Thymus (tissue), 11 donors: ENCODE data around the gene C8A. TPM values are rescaled to one million over a fixed set of nuclear protein-coding genes. Genes with fewer than 3 reads are reported as not detected.

Experiments
- DNase-seq, 9 donors: peaks; one replicate each; pipeline ENCODE4 v3.0.0-alpha.2; 2013; ENCODE audit warnings: low spot score in 9 of 9, low read depth in 6 of 9, missing footprints in 1 of 9
- H3K27ac ChIP-seq, 2 donors: one replicate each; pipeline ENCODE4 v1.5.1; 2013; ENCODE audit warnings: control low read depth in 1 of 2, low read depth in 1 of 2, low read length in 1 of 2, mild to moderate bottlenecking in 1 of 2, moderate library complexity in 1 of 2
- H3K27me3 ChIP-seq, 2 donors: one replicate each; pipeline ENCODE4 v1.5.1; 2013; ENCODE audit warnings: low read length in 1 of 2; ENCODE audit not compliant: control insufficient read depth in 2 of 2, insufficient read depth in 1 of 2
- H3K36me3 ChIP-seq, 2 donors: one replicate each; pipeline ENCODE4 v1.5.1; 2013; ENCODE audit warnings: low read length in 1 of 2, mild to moderate bottlenecking in 1 of 2, moderate library complexity in 1 of 2; ENCODE audit not compliant: control insufficient read depth in 2 of 2, insufficient read depth in 2 of 2
- H3K4me1 ChIP-seq, 2 donors: one replicate each; pipeline ENCODE4 v1.5.1; 2013; ENCODE audit warnings: low read length in 2 of 2; ENCODE audit not compliant: control insufficient read depth in 2 of 2, insufficient read depth in 2 of 2
- H3K4me3 ChIP-seq, 2 donors: one replicate each; pipeline ENCODE4 v1.5.1; 2013; ENCODE audit warnings: low read length in 2 of 2, control low read depth in 1 of 2, mild to moderate bottlenecking in 1 of 2
- H3K9me3 ChIP-seq, 2 donors: one replicate each; pipeline ENCODE4 v1.5.1; 2013; ENCODE audit warnings: low read length in 1 of 2, mild to moderate bottlenecking in 1 of 2; ENCODE audit not compliant: control insufficient read depth in 2 of 2, insufficient read depth in 1 of 2
- WGBS: extraction: QIAGEN DNeasy Blood & Tissue Kit; methylation state at CpG from one replicate; pipeline ENCODE4 v1.1.7; 2013; 5-methylcytosine and 5-hydroxymethylcytosine counted together
- polyA plus RNA-seq: library from polyadenylated mRNA; stranded (reverse); fragments of 200-250 nt; gene quantifications from one replicate; pipeline ENCODE4 v1.2.3, GENCODE V29; 2013
- total RNA-seq: library from RNA; stranded (reverse); fragments of 120-200 nt; gene quantifications from one replicate; pipeline ENCODE4 v1.2.4, GENCODE V29; 2013
- donor health status: healthy.

C8A gene
- total and polyA plus RNA-seq, 2 donors: under 0.01 to 0.02 TPM

DNA sequence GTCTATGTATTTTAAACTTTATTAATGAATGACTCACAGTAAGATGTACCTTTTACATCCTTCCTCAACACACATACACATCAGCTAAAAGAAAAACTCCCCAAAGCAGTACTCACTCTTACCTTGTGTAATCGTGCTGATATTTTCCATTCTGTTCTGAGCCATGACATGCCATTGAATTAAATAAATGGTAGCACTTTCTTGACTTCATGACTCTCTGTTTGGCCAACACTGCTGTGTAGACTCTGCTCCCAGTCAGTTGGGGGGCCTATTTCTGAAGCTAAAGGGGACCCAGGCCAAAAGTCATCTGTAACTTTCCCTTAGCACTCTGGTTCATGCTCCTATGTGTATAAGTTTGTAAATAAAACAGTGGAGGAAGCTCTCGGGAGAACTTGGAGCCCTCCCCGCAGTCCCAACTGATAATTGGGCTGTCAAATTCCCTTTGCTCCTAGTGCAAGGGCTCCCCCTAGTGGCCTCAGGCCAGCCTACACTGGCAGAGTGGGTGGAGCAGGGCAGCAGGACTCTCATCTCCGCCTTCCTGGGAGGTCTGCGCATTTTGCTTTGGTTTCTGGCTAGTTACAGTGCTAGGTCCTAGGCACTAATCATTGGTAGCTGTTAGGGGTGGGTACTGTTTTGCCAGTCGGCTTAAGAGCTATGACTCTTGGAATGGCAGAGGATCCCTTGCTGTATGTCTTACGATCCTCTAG lies 33.7 kb upstream of the C8A start:
- 28% methylated on average over 7 of the region's 7 CpGs for WGBS
- no peaks in the 10 kb centered on the region for H3K9me3 ChIP-seq
- H3K36me3 ChIP-seq: no peaks in the 10 kb centered on the region
- peak; percentile 21 to 74 (median 45) for DNase-seq
- H3K27ac ChIP-seq: no peak overlapping the region
- H3K27me3 ChIP-seq: peaks cover 0 to 5% of the 10 kb centered on the region in 2 donors
- peaks cover 0 to 4% of the 10 kb centered on the region in 2 donors for H3K4me1 ChIP-seq
- H3K4me3 ChIP-seq: no peak overlapping the region

DNA sequence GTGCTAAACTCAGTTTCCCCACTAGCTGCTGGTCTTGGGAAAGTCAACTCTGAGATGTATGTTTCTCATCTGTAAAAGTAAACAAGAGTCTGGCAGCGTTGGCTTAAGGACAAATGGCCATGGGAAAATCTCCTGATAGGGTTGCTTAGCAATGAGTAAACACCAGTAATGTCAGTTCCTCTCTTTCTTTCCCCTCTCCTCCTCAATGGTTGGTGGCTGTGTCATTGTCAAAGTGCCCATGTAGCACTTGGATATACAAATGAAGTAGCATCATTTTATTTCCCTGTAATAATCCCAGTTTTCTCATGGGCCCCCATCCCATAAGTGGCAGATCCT lies 33.2 kb upstream of the C8A start:
- H3K27me3 ChIP-seq: peaks cover 0 to 5% of the 10 kb centered on the region in 2 donors
- no peaks in the 10 kb centered on the region for H3K9me3 ChIP-seq
- WGBS: 0% methylated on average over 1 of the region's 1 CpG
- no peak overlapping the region for H3K27ac ChIP-seq
- no peak for DNase-seq
- H3K36me3 ChIP-seq: no peaks in the 10 kb centered on the region
- H3K4me3 ChIP-seq: no peak overlapping the region
- peaks cover 0 to 4% of the 10 kb centered on the region in 2 donors for H3K4me1 ChIP-seq

DNA sequence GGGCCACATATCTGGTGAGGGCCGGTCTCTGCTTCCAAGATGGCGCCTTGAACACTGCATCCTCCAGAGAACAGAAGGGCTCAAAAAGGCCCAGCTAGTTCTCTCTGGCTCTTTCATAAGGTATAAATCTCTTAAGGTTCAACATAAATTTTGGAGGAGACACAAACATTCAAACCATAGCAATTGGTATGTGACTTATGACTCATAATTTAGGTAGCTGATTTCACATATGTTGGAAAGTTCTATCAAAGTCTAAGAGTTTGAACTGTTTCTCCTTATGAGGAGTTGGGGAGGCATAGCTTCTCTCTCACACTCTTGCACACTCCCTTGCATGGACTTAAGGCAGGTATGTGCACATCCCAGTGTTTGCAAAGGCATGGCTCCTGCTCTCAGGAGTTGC lies 30.3 kb upstream of the C8A start:
- H3K9me3 ChIP-seq: no peaks in the 10 kb centered on the region
- peaks cover 0 to 3% of the 10 kb centered on the region in 2 donors for H3K27me3 ChIP-seq
- H3K4me1 ChIP-seq: peaks cover 0 to 4% of the 10 kb centered on the region in 2 donors
- H3K36me3 ChIP-seq: no peaks in the 10 kb centered on the region
- no peak for DNase-seq
- peak overlapping the region in 1 of 2 donors; percentile 50 for H3K27ac ChIP-seq
- 81% methylated on average over 2 of the region's 2 CpGs for WGBS
- H3K4me3 ChIP-seq: no peak overlapping the region

DNA sequence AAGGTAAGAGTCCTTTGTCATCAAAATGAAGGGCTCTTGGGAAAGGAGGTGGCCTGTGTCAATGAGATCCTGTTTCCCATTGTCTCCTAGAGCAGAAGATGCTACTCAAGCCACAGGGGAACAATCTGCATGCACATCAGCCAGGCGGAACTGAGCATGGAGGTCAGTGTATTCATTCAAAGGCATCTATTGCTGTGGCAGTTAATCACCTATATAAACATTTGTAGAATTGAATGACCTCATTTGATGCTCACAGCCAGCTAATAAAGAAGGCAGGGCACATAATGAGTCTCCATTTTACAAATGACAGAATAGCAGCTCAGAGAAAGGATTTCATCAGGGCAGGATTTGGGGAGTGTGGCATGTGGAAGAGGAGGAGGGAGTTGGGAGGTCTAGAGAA lies 29.7 kb upstream of the C8A start:
- H3K27me3 ChIP-seq: peaks cover 0 to 2% of the 10 kb centered on the region in 2 donors

DNA sequence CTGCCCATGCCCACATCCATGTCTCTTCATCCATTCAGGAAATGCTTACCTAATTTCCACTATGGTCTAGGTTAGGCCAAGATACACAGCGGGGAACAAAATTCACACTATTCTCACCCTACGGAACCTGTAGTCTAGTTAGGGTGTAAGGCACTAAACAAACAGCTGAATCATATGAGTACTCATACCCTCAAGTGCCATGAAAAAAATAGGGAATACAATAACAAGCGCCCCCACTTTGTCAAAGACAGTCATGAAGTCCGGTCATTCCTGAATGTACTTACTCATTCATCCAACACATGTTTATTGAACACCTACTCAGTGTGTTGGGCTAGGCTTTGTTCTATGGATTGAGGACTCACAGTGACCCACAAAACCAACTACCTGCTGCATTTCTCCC lies 29.2 kb upstream of the C8A start:
- H3K9me3 ChIP-seq: no peaks in the 10 kb centered on the region
- no peak overlapping the region for H3K4me3 ChIP-seq
- 97% methylated on average over 4 of the region's 4 CpGs for WGBS
- H3K27ac ChIP-seq: no peak overlapping the region
- H3K4me1 ChIP-seq: peaks cover 0 to 1% of the 10 kb centered on the region in 2 donors
- H3K36me3 ChIP-seq: no peaks in the 10 kb centered on the region
- peaks cover 0 to under 1% of the 10 kb centered on the region in 2 donors for H3K27me3 ChIP-seq
- no peak for DNase-seq

More for the DNA sequence above, 29.7 kb upstream of the C8A start:
- H3K4me3 ChIP-seq: no peak overlapping the region
- 93% methylated on average over 1 of the region's 1 CpG for WGBS
- peaks cover 0 to 4% of the 10 kb centered on the region in 2 donors for H3K4me1 ChIP-seq
- H3K9me3 ChIP-seq: no peaks in the 10 kb centered on the region
- H3K27ac ChIP-seq: no peak overlapping the region
- no peak for DNase-seq
- H3K36me3 ChIP-seq: no peaks in the 10 kb centered on the region

DNA sequence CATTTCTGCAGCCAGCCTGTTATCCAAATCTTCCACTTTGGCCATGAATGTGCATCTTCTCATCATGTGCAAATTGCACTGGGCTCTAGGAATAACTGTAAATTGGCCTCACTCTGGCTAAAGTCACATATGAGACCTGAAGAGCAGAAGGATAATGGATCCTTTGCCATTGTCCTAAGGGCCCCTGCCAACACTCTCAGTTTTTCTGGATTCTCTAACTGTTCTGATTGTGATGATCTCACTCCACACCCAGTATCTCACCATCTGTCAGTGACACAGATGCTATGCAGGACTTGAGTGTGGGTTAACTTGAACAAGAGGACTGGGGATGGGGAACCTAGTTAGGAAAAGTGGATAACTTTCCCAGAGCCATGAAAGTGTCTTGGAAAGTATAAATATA lies 26.9 kb upstream of the C8A start:
- Histone ChIP-seq H3K4me1 (no peaks in the 10 kb centered on the region), H3K27me3 (peaks cover 0 to 2% of the 10 kb centered on the region in 2 donors), H3K27ac (no peak overlapping the region), H3K36me3 (no peaks in the 10 kb centered on the region), H3K4me3 (no peak overlapping the region), H3K9me3 (no peaks in the 10 kb centered on the region)
- DNase-seq: no peak

DNA sequence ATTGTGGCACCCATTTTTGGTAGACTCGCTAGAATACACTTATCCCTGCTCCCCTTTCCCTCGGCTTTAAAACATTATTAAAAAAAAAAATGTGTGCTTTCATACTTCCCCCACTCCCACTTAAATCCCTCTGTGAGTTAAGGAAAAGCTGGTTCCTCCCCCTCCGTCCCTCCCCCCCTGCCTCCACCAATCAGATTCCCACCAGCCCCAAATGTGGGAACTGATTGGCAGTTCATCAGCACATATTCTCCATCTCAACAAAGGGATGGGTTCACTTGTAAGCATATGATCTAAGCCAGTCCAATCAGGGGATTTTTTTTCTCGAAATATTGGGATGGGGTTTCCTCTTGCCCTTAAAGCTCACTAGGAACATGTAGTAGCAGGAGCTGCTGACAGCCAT lies 24.5 kb upstream of the C8A start:
- no peaks in the 10 kb centered on the region for H3K9me3 ChIP-seq
- 94% methylated on average over 4 of the region's 4 CpGs for WGBS
- H3K27ac ChIP-seq: no peak overlapping the region
- H3K27me3 ChIP-seq: peaks cover 0 to 2% of the 10 kb centered on the region in 2 donors
- no peak for DNase-seq
- no peak overlapping the region for H3K4me3 ChIP-seq
- no peaks in the 10 kb centered on the region for H3K36me3 ChIP-seq
- H3K4me1 ChIP-seq: no peaks in the 10 kb centered on the region

DNA sequence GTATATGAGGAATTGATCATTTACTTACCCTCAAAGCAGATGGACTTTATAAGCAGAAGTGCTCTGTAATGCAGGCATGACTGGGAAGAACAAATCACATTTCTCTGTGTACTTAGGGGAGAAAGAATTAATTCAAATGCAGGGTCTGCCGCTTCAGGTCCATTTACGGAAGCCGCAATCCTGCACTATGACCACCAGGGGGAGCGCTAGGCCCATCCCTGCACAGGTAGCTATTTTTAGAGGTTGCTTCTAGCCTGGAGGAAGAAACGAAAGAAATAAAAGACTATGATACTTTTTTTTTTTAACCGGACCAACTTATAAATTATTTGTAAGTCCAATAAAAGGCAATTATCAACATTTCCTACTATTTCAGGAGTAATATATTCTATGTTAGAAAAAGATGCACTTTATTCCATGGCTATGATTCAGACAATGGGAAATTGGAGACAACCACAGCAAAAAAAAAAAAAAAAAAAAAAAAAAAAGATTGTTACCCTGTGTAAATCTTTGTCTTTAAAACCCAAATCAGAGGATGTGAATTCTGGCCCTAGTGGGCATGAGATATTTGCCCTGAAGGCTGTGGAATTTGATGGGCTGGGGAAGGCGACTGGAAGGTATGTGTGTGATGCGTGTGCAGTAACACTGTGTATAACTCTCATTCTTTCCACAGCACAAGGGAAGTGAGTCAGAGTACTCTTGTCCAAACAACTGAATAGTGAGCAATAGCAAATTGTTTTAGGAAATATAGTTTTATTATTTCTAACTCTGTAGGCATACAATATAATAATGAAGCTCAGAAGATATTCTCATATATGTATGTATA lies 22.5 kb upstream of the C8A start:
- Histone ChIP-seq H3K27ac (no peak overlapping the region), H3K4me1 (no peaks in the 10 kb centered on the region), H3K36me3 (no peaks in the 10 kb centered on the region), H3K4me3 (no peak overlapping the region), H3K27me3 (peaks cover 0 to 2% of the 10 kb centered on the region in 2 donors), H3K9me3 (no peaks in the 10 kb centered on the region)
- DNase-seq: peak; percentile 32 to 77 (median 54)
- 25% methylated on average over 8 of the region's 8 CpGs for WGBS

DNA sequence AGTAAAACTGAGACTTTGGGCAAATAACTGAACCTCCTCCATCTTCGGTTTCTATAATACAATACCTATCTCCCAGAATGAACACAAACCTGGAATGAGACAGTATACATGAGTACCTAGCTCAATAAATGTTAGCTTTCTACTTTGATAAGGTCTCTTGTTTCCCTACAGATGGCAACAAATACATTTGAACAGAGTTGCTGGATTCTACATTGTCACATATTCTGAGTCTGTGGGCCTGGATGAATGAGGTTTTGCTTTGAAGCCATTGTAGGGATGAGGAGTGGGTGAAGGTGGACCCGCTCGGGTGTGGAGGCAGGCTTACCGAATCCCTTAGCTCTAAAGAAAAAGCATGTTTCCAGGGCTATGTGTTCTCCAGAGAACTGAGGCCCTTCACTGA lies 21.5 kb upstream of the C8A start:
- 97% methylated on average over 4 of the region's 4 CpGs for WGBS
- Histone ChIP-seq H3K4me1 (no peaks in the 10 kb centered on the region), H3K27me3 (peaks cover 0 to 2% of the 10 kb centered on the region in 2 donors), H3K9me3 (no peaks in the 10 kb centered on the region), H3K36me3 (no peaks in the 10 kb centered on the region), H3K4me3 (no peak overlapping the region), H3K27ac (no peak overlapping the region)
- no peak for DNase-seq
